ENCODE measurements around the gene NIPAL3.
"Not testable (repeated sequence)": the region's sequence is repeated elsewhere in the genome, so short reads cannot be mapped to it uniquely, and the experiment has no call there.

DNA sequence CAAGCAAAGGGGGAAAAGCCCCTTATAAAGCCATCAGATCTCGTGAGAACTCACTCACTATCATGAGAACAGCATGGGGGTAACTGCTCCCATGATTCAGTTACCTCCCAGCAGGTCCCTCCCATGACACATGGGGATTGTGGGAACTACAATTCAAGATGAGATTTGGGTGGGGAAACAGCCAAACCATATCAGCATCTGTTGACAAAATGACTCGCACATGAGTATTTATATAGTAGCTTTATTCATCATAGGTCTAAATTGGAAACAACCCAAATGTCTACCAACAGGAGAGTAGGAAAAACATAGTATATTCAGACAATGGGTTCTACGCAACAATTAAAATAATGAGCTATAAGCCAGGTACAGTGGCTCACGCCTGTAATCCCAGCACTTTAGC lies 46.5 kb downstream of the NIPAL3 start:
- not testable (repeated sequence) for TF ChIP-seq EZH2 (IDR thresholded peaks at IDR 0.05; ENCODE audit: borderline replicate concordance, low read depth, low read length, poor library complexity, severe bottlenecking)
- TF ChIP-seq, protein P1, sequence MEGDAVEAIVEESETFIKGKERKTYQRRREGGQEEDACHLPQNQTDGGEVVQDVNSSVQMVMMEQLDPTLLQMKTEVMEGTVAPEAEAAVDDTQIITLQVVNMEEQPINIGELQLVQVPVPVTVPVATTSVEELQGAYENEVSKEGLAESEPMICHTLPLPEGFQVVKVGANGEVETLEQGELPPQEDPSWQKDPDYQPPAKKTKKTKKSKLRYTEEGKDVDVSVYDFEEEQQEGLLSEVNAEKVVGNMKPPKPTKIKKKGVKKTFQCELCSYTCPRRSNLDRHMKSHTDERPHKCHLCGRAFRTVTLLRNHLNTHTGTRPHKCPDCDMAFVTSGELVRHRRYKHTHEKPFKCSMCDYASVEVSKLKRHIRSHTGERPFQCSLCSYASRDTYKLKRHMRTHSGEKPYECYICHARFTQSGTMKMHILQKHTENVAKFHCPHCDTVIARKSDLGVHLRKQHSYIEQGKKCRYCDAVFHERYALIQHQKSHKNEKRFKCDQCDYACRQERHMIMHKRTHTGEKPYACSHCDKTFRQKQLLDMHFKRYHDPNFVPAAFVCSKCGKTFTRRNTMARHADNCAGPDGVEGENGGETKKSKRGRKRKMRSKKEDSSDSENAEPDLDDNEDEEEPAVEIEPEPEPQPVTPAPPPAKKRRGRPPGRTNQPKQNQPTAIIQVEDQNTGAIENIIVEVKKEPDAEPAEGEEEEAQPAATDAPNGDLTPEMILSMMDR (conservative IDR thresholded peaks at IDR 0.05; ENCODE audit: low read depth, low read length) = not testable (repeated sequence)
